Measurements from ENCODE around the gene MFGE8. TPM values are rescaled to one million over a fixed set of nuclear protein-coding genes. Genes with fewer than 3 reads are reported as not detected.
A peak's percentile ranks its signal among the peaks of the same experiment; 100 is the strongest.

MFGE8 gene
- total RNA-seq, 1 donor from 2014 or later, result 513 TPM

GRCh38 chr15:88917760-88918159 lies 4.6 kb upstream of the MFGE8 start:
- intact Hi-C loops (cut with DNase I), result no loop called here
- Histone ChIP-seq H3K9me3 (no peaks in the 10 kb centered on the region), H3K4me3 (no peak overlapping the region), H3K27ac (no peak overlapping the region), H3K36me3 (no peaks in the 10 kb centered on the region), H3K4me1 (peaks cover 6% of the 10 kb centered on the region), H3K27me3 (no peaks in the 10 kb centered on the region)
- peak in 1 of 2 donors; percentile 88 for DNase-seq (ENCODE audit: extremely low spot score in 2 of 2)
- no peak for TF ChIP-seq POLR2A (IDR thresholded peaks at IDR 0.05)
- TF ChIP-seq POLR2AphosphoS5 (IDR thresholded peaks at IDR 0.05; ENCODE audit: insufficient read depth in 1 of 2, low read depth in 1 of 2), result no peak
- no peak for TF ChIP-seq CTCF (IDR thresholded peaks at IDR 0.05)

GRCh38 chr15:88915354-88915753 lies 2.2 kb upstream of the MFGE8 start:
- H3K36me3 ChIP-seq, result peaks cover 0 to under 1% of the 10 kb centered on the region in 2 donors
- H3K4me3 ChIP-seq, result no peak overlapping the region
- H3K9me3 ChIP-seq, result no peaks in the 10 kb centered on the region
- TF ChIP-seq POLR2AphosphoS5 (IDR thresholded peaks at IDR 0.05; ENCODE audit: insufficient read depth in 1 of 2, low read depth in 1 of 2), result no peak
- H3K27ac ChIP-seq, result no peak overlapping the region
- DNase-seq (ENCODE audit: extremely low spot score in 2 of 2), result no peak
- peaks cover 21% of the 10 kb centered on the region for H3K4me1 ChIP-seq
- intact Hi-C loops (cut with DNase I), result no loop called here
- H3K27me3 ChIP-seq, result no peaks in the 10 kb centered on the region

- Histone ChIP-seq H3K27ac (peak overlapping the region; percentile 89), H3K4me1 (peaks cover 35% of the 10 kb centered on the region), H3K36me3 (peaks cover 0 to 13% of the 10 kb centered on the region in 2 donors), H3K4me3 (peak overlapping the region; percentile 57 to 83), H3K9me3 (no peaks in the 10 kb centered on the region), H3K27me3 (no peaks in the 10 kb centered on the region)
- intact Hi-C loops (cut with DNase I), result loop anchor here (5.0 kb wide), 1 partner anchor 103 kb away; no protein-coding TSS in a partner anchor
- TF ChIP-seq CTCF (IDR thresholded peaks at IDR 0.05), result no peak
- TF ChIP-seq POLR2A (IDR thresholded peaks at IDR 0.05), result no peak
- TF ChIP-seq POLR2AphosphoS5 (IDR thresholded peaks at IDR 0.05; ENCODE audit: insufficient read depth in 1 of 2, low read depth in 1 of 2), result no peak
- no peak for DNase-seq (ENCODE audit: extremely low spot score in 2 of 2)
Observed at GRCh38 chr15:88913850-88914169, 631 bp upstream of the MFGE8 start.

DNA sequence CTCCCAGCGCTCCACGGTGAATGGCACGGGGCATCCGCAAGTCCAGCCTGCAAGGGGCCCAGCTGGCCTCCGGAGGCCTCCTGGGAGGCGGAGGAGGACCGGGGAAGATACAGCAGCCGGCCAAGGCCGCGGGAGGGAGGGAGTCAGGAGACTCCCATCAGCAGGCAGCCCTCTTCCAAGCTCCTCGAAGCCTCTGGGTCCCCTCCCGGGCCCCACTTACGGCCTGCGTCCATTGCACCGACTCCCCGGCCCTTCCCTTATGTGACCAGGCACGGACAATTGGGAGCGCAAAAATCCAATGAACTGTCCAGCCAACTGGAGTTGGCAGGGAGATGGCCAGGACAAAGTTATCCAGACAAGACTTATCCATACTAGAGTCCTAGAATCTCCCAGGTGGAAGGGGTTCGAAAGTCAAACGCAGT lies 668 bp downstream of the MFGE8 start:
- Histone ChIP-seq H3K27me3 (no peaks in the 10 kb centered on the region), H3K4me3 (peak overlapping the region; percentile 57 to 83), H3K27ac (peak overlapping the region; percentile 89), H3K4me1 (peaks cover 48% of the 10 kb centered on the region), H3K36me3 (peaks cover 0 to 25% of the 10 kb centered on the region in 2 donors), H3K9me3 (no peaks in the 10 kb centered on the region)
- TF ChIP-seq POLR2AphosphoS5 (IDR thresholded peaks at IDR 0.05; ENCODE audit: insufficient read depth in 1 of 2, low read depth in 1 of 2) (peak in 1 of 2 donors; percentile 10), POLR2A (IDR thresholded peaks at IDR 0.05) (no peak), CTCF (IDR thresholded peaks at IDR 0.05) (no peak)
- no peak for DNase-seq (ENCODE audit: extremely low spot score in 2 of 2)
- intact Hi-C loops (cut with DNase I), result loop anchor here (5.0 kb wide), 1 partner anchor 105 kb away; no protein-coding TSS in a partner anchor

GRCh38 chr15:88911766-88912118 lies 1.4 kb downstream of the MFGE8 start:
- Histone ChIP-seq H3K9me3 (no peaks in the 10 kb centered on the region), H3K27ac (peak overlapping the region; percentile 89)
- intact Hi-C loops (cut with DNase I), result loop anchor here (5.0 kb wide), 1 partner anchor 106 kb away; no protein-coding TSS in a partner anchor

More at GRCh38 chr15:88911766-88912118, 1.4 kb downstream of the MFGE8 start:
- H3K36me3 ChIP-seq, result peaks cover 0 to 30% of the 10 kb centered on the region in 2 donors
- TF ChIP-seq CTCF (IDR thresholded peaks at IDR 0.05), result no peak
- TF ChIP-seq POLR2AphosphoS5 (IDR thresholded peaks at IDR 0.05; ENCODE audit: insufficient read depth in 1 of 2, low read depth in 1 of 2), result peak in 1 of 2 donors; percentile 12
- no peak for TF ChIP-seq POLR2A (IDR thresholded peaks at IDR 0.05)
- no peak for DNase-seq (ENCODE audit: extremely low spot score in 2 of 2)
- peaks cover 56% of the 10 kb centered on the region for H3K4me1 ChIP-seq
- no peaks in the 10 kb centered on the region for H3K27me3 ChIP-seq
- H3K4me3 ChIP-seq, result peak overlapping the region; percentile 57 to 83
